Measurements from ENCODE around the gene PROM1. TPM values are rescaled to one million over a fixed set of nuclear protein-coding genes. Genes with fewer than 3 reads are reported as not detected.

Gene PROM1
- total RNA-seq, 1 experiment from 2014 or later = 17.7 TPM

- Histone ChIP-seq H3K4me2 (ENCODE audit: low read length) (no peak overlapping the region), H3K4me3 (replicated peaks in 1 of 2; ENCODE audit: low read depth in 1 of 2, low read length in 2 of 2) (no peak overlapping the region), H3K36me3 (ENCODE audit: control insufficient read depth in 1 of 2, insufficient read depth in 2 of 2, low read length in 2 of 2) (no peaks in the 10 kb centered on the region), H3K9ac (ENCODE audit: low read length) (no peak overlapping the region), H2AFZ (ENCODE audit: low read depth, low read length, poor library complexity, severe bottlenecking) (no peak overlapping the region), H3K9me3 (ENCODE audit: control insufficient read depth in 1 of 2, insufficient read depth in 1 of 2, low read depth in 1 of 2, low read length in 2 of 2) (no peaks in the 10 kb centered on the region), H3K27me3 (ENCODE audit: insufficient read depth, low read length) (no peaks in the 10 kb centered on the region), H3K9me2 (ENCODE audit: insufficient read depth) (no peaks in the 10 kb centered on the region), H3K79me2 (ENCODE audit: insufficient read depth, low read length) (no peaks in the 10 kb centered on the region), H3K27ac (ENCODE audit: low read depth, low read length) (no peak overlapping the region), H3K4me1 (ENCODE audit: control insufficient read depth in 1 of 2, insufficient read depth in 2 of 2, low read length in 2 of 2) (no peaks in the 10 kb centered on the region), H4K20me1 (ENCODE audit: insufficient read depth) (no peaks in the 10 kb centered on the region)
- no peak for ATAC-seq
- DNase-seq (ENCODE audit: low read depth, low spot score) = no peak
- RAD21 ChIA-PET (ENCODE audit: low non-redundant PET in 1 of 2, low total read pairs in 2 of 2, uncharacterized antibody in 2 of 2, unreplicated experiment in 2 of 2) = no interaction called here
- POLR2A ChIA-PET = no interaction called here
- TF ChIP-seq CEBPB (IDR thresholded peaks at IDR 0.05; ENCODE audit: low read depth) (no peak), ELF1 (IDR thresholded peaks at IDR 0.05; ENCODE audit: borderline replicate concordance, low read depth) (no peak), SRF (IDR thresholded peaks at IDR 0.05; ENCODE audit: low read depth) (no peak), POLR2AphosphoS5 (IDR thresholded peaks at IDR 0.05; ENCODE audit: low read depth, low read length) (no peak), EZH2phosphoT487 (IDR thresholded peaks at IDR 0.05; ENCODE audit: borderline replicate concordance) (no peak)
- TF ChIP-seq, protein P1, sequence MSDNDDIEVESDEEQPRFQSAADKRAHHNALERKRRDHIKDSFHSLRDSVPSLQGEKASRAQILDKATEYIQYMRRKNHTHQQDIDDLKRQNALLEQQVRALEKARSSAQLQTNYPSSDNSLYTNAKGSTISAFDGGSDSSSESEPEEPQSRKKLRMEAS (IDR thresholded peaks at IDR 0.05) = no peak
- TF ChIP-seq, protein P2, sequence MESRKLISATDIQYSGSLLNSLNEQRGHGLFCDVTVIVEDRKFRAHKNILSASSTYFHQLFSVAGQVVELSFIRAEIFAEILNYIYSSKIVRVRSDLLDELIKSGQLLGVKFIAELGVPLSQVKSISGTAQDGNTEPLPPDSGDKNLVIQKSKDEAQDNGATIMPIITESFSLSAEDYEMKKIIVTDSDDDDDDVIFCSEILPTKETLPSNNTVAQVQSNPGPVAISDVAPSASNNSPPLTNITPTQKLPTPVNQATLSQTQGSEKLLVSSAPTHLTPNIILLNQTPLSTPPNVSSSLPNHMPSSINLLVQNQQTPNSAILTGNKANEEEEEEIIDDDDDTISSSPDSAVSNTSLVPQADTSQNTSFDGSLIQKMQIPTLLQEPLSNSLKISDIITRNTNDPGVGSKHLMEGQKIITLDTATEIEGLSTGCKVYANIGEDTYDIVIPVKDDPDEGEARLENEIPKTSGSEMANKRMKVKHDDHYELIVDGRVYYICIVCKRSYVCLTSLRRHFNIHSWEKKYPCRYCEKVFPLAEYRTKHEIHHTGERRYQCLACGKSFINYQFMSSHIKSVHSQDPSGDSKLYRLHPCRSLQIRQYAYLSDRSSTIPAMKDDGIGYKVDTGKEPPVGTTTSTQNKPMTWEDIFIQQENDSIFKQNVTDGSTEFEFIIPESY (IDR thresholded peaks at IDR 0.05; ENCODE audit: extremely low read depth, insufficient replicate concordance, low read length) = no peak
- BruUV-seq (replicated peaks) = no TSS peak
- CTCF ChIA-PET = no interaction called here
- intact Hi-C loops (cut with micrococcal nuclease) = no loop called here
Measured at GRCh38 chr4:16048619-16049419, 35.0 kb downstream of the PROM1 start.

Data from HCT116 (cell line).